ENCODE results near the gene FGF6.

Gene FGF6

DNA sequence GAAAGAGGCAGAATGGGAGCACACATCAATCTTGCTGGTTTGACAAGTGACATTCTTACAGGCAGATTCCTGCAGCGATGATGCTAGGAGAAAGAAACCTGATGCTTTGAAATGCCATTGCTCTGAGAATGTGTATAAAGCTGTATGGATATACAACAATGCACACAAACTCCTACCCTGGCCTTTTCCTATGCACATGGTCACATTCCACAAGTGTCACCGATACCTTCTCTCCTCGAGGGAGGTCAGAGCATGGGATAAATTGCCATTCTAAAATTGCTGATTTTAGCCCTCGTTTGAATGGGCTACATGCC, 11.9 kb downstream of the FGF6 start:
- no peak for TF ChIP-seq EZH2 (IDR thresholded peaks at IDR 0.05; ENCODE audit: borderline replicate concordance, low read length)
- TF ChIP-seq, protein P1, sequence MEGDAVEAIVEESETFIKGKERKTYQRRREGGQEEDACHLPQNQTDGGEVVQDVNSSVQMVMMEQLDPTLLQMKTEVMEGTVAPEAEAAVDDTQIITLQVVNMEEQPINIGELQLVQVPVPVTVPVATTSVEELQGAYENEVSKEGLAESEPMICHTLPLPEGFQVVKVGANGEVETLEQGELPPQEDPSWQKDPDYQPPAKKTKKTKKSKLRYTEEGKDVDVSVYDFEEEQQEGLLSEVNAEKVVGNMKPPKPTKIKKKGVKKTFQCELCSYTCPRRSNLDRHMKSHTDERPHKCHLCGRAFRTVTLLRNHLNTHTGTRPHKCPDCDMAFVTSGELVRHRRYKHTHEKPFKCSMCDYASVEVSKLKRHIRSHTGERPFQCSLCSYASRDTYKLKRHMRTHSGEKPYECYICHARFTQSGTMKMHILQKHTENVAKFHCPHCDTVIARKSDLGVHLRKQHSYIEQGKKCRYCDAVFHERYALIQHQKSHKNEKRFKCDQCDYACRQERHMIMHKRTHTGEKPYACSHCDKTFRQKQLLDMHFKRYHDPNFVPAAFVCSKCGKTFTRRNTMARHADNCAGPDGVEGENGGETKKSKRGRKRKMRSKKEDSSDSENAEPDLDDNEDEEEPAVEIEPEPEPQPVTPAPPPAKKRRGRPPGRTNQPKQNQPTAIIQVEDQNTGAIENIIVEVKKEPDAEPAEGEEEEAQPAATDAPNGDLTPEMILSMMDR (IDR thresholded peaks at IDR 0.05; ENCODE audit: low read length) = no peak
- Histone ChIP-seq H3K4me2 (ENCODE audit: low read length) (no peak overlapping the region), H3K27me3 (ENCODE audit: insufficient read depth, low read length) (no peaks in the 10 kb centered on the region; the same call in 1 of the 2 replicates), H3K4me1 (ENCODE audit: insufficient read depth, low read length, severe bottlenecking) (no peaks in the 10 kb centered on the region), H3K4me3 (ENCODE audit: low read depth, low read length, poor library complexity, severe bottlenecking) (no peak overlapping the region), H3F3A (ENCODE audit: insufficient read depth, low read length) (no peaks in the 10 kb centered on the region), H3K9me3 (ENCODE audit: low read length) (no peaks in the 10 kb centered on the region), H3K79me2 (ENCODE audit: insufficient read depth, low read length) (no peaks in the 10 kb centered on the region), H3K36me3 (ENCODE audit: insufficient read depth, low read length) (no peaks in the 10 kb centered on the region), H3K9me2 (ENCODE audit: low read depth, low read length) (no peaks in the 10 kb centered on the region), H3K9ac (ENCODE audit: low read length) (no peak overlapping the region), H3K27ac (ENCODE audit: low read depth, low read length, poor library complexity, severe bottlenecking) (no peak overlapping the region), H4K20me1 (ENCODE audit: insufficient read depth, low read length) (no peaks in the 10 kb centered on the region), H2AFZ (ENCODE audit: low read length) (no peak overlapping the region)

DNA sequence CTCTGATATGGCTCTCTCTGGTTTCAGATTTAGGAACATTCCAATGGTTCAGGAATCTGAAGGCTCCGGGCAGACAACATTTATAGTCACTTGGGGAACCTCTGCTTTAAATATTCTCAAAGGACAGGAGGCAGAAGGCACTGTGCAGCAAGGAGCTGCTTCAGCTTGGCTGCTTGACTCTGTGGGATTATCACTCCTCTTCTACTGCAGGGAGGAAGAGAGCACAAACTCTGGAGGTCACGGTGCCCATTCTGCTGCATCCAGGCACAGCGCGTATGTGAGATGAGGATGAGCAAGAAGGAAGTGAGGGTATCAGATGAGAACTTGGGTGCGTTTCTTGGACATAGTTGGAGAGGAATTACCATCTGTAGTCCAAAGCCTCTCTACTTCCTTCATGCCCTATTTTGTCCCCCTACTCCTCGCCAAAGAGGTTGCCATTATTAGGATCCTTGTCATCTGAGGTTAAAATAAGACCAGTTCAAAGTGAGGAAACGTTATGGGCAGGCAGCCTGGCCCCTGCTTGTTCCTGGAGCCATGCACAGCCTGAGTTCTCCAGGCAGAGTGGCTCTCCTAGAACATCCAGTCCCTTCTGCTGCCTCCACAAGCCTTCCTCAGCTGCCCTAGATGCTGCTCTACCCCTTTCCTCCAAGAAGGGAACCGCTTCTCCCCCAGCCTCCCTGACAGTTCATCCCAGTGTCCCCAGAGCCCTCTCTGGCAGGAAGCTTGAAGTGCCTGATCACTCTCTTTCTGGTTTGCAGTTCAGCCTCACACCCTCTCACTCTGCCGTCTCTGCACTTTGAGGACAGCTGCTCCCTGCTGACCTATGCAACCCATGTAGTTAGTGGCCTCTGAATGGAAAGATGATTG, 12.5 kb downstream of the FGF6 start:
- Histone ChIP-seq H4K20me1 (ENCODE audit: insufficient read depth, low read length) (no peaks in the 10 kb centered on the region), H3K4me2 (ENCODE audit: low read length) (no peak overlapping the region), H3K9ac (ENCODE audit: low read length) (no peak overlapping the region), H3K9me2 (ENCODE audit: low read depth, low read length) (no peaks in the 10 kb centered on the region), H3K27me3 (ENCODE audit: insufficient read depth, low read length) (no peaks in the 10 kb centered on the region; the same call in 1 of the 2 replicates), H3K4me1 (ENCODE audit: insufficient read depth, low read length, severe bottlenecking) (no peaks in the 10 kb centered on the region), H3K79me2 (ENCODE audit: insufficient read depth, low read length) (no peaks in the 10 kb centered on the region), H3K9me3 (ENCODE audit: low read length) (no peaks in the 10 kb centered on the region), H3K36me3 (ENCODE audit: insufficient read depth, low read length) (no peaks in the 10 kb centered on the region), H2AFZ (ENCODE audit: low read length) (no peak overlapping the region), H3K27ac (ENCODE audit: low read depth, low read length, poor library complexity, severe bottlenecking) (no peak overlapping the region), H3F3A (ENCODE audit: insufficient read depth, low read length) (no peaks in the 10 kb centered on the region), H3K4me3 (ENCODE audit: low read depth, low read length, poor library complexity, severe bottlenecking) (no peak overlapping the region)
- no peak for TF ChIP-seq EZH2 (IDR thresholded peaks at IDR 0.05; ENCODE audit: borderline replicate concordance, low read length)
- TF ChIP-seq, protein P1 (IDR thresholded peaks at IDR 0.05; ENCODE audit: low read length) = no peak

DNA sequence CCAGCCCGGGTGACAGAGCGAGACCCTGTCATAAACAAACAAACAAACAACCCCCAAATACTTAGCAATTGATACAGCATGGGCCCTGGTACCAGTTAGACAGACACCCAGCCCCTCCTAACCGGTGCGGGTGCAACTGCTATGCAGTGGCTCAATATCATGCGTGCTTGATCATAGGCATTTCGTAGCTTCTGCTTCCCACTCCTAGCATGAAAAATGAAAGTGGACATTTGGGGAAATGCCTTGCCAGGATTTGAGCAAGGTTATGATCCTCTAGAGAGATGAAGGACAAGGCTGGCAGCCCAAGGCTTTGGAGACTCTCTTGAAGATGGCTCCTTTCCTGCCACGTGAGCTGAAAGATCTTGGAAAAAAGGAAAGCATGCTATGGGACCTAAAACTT, 13.7 kb downstream of the FGF6 start:
- no peak overlapping the region for H3K27ac ChIP-seq (ENCODE audit: low read depth, low read length, poor library complexity, severe bottlenecking)
- no peak overlapping the region for H3K4me2 ChIP-seq (ENCODE audit: low read length)
- no peaks in the 10 kb centered on the region for H3K4me1 ChIP-seq (ENCODE audit: insufficient read depth, low read length, severe bottlenecking)
- no peaks in the 10 kb centered on the region for H3K9me3 ChIP-seq (ENCODE audit: low read length)
- no peaks in the 10 kb centered on the region; the same call in 1 of the 2 replicates for H3K27me3 ChIP-seq (ENCODE audit: insufficient read depth, low read length)
- H4K20me1 ChIP-seq (ENCODE audit: insufficient read depth, low read length) = no peaks in the 10 kb centered on the region
- H3F3A ChIP-seq (ENCODE audit: insufficient read depth, low read length) = no peaks in the 10 kb centered on the region
- H2AFZ ChIP-seq (ENCODE audit: low read length) = no peak overlapping the region
- no peak for TF ChIP-seq EZH2 (IDR thresholded peaks at IDR 0.05; ENCODE audit: borderline replicate concordance, low read length)
- TF ChIP-seq, protein P1 (IDR thresholded peaks at IDR 0.05; ENCODE audit: low read length) = no peak
- no peaks in the 10 kb centered on the region for H3K79me2 ChIP-seq (ENCODE audit: insufficient read depth, low read length)
- H3K4me3 ChIP-seq (ENCODE audit: low read depth, low read length, poor library complexity, severe bottlenecking) = no peak overlapping the region
- no peak overlapping the region for H3K9ac ChIP-seq (ENCODE audit: low read length)
- no peaks in the 10 kb centered on the region for H3K9me2 ChIP-seq (ENCODE audit: low read depth, low read length)
- no peaks in the 10 kb centered on the region for H3K36me3 ChIP-seq (ENCODE audit: insufficient read depth, low read length)

Data from OCI-LY1 (cell line).